Measurements from ENCODE around the gene GALNT7. TPM values are rescaled to one million over a fixed set of nuclear protein-coding genes. Genes with fewer than 3 reads are reported as not detected.

Gene GALNT7
- total RNA-seq, 2 experiments from 2014 or later: 8.5 to 11.1 TPM

- intact Hi-C loops (cut with micrococcal nuclease): no loop called here
These were observed 106.5 kb downstream of the GALNT7 start for GRCh38 chr4:173275150-173275549.

DNA sequence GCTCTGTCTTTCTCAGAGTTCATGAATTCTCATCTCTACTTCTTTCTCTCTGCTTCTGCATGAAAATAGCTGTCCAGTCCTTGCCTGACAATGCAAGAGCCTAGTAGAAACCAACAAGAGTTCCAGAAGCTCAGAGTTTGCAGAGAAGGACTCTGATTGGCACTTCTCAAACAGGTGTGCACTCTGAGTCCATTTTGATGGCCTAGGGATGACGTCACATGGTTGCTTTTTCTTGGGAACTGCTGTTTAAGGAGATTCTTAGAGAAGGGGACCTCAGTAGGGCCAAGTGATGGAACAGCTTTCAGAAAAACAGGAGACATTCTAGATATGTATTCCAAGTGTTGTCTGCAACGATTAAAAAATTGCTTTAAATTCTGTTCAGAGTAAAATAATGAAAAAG is 108.7 kb downstream of the GALNT7 start:
- Mint-ChIP-seq H3K36me3 (ENCODE audit: low read depth) (peaks cover 25% of the 10 kb centered on the region), H3K27me3 (ENCODE audit: low read depth) (no peaks in the 10 kb centered on the region), H3K27ac (no peak overlapping the region), H3K9me3 (peaks cover 10% of the 10 kb centered on the region), H3K4me3 (no peak overlapping the region), H3K4me1 (ENCODE audit: low read depth) (no peaks in the 10 kb centered on the region)
- no peak for DNase-seq
- intact Hi-C loops (cut with micrococcal nuclease): no loop called here
- CTCF ChIA-PET: interaction anchor here (0.7 to 2.2 kb wide), 5 partner anchors 14 to 593 kb away, joined by 3 to 5 read pairs (median 4); no protein-coding TSS in a partner anchor

More at GRCh38 chr4:173275150-173275549, 106.5 kb downstream of the GALNT7 start:
- no peaks in the 10 kb centered on the region for H3K4me1 Mint-ChIP-seq (ENCODE audit: low read depth)
- no peaks in the 10 kb centered on the region for H3K27me3 Mint-ChIP-seq (ENCODE audit: low read depth)
- H3K27ac Mint-ChIP-seq: no peak overlapping the region
- H3K36me3 Mint-ChIP-seq (ENCODE audit: low read depth): peaks cover 18% of the 10 kb centered on the region
- DNase-seq: no peak
- CTCF ChIA-PET: interaction anchor here (0.5 to 0.9 kb wide), 2 partner anchors 26 to 100 kb away, joined by 3 to 5 read pairs; no protein-coding TSS in a partner anchor
- no peak overlapping the region for H3K4me3 Mint-ChIP-seq
- peaks cover 5% of the 10 kb centered on the region for H3K9me3 Mint-ChIP-seq

GRCh38 chr4:173280998-173281397 is 112.4 kb downstream of the GALNT7 start:
- peaks cover 19% of the 10 kb centered on the region for H3K9me3 Mint-ChIP-seq
- intact Hi-C loops (cut with micrococcal nuclease): no loop called here
- no peak for DNase-seq
- no peak overlapping the region for H3K27ac Mint-ChIP-seq
- H3K27me3 Mint-ChIP-seq (ENCODE audit: low read depth): no peaks in the 10 kb centered on the region
- CTCF ChIA-PET: interaction anchor here (0.7 to 1.9 kb wide), 5 partner anchors 21 to 267 kb away, joined by 3 to 8 read pairs (median 3); no protein-coding TSS in a partner anchor
- H3K36me3 Mint-ChIP-seq (ENCODE audit: low read depth): peaks cover 24% of the 10 kb centered on the region
- H3K4me1 Mint-ChIP-seq (ENCODE audit: low read depth): no peaks in the 10 kb centered on the region
- H3K4me3 Mint-ChIP-seq: no peak overlapping the region

DNA sequence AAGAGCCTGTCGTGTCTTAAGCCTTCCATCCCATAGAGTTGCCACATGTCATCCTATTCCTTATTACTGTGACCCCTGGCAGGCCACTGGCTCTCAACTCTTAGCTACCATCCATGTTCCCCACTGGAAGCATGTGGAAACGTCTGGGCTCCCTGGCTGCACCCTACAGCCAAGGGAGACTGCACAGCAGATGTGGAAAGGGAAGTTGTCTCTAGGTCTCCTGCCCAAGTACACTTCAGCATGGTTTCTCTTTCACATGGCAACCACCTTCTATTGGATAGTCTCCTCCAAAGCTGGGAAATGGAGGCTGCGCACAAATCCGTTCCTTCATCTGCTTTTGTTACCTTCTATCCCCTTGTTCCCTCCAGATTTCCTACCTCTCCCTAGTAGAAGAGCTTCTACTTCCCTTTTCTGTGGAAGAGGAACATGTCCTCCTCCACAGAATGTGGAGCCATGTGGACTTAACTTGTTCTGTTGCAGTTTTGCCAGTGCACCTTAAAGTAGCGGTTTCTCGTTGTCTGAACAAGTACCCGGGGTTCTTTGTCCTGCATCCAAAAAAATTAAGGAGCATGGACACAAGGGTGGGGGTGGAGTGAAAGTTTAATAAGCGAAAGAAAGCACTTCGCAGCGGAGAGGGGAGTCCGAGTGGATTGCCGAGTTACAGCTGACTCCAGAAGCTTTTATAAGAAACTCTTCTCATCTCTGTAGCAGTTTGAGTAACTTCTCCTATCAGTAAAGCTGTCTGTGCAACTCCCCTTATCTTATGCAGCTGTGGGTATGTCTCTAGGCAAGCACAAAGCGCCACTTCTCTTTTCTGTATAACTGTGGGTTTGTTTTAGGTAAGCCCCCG is 113.0 kb downstream of the GALNT7 start:
- intact Hi-C loops (cut with micrococcal nuclease): no loop called here
- CTCF ChIA-PET: interaction anchor here (0.9 to 1.2 kb wide), 4 partner anchors 24 to 268 kb away, joined by 3 read pairs; no protein-coding TSS in a partner anchor
- DNase-seq: no peak
- peaks cover 24% of the 10 kb centered on the region for H3K36me3 Mint-ChIP-seq (ENCODE audit: low read depth)
- H3K4me3 Mint-ChIP-seq: no peak overlapping the region
- no peaks in the 10 kb centered on the region for H3K27me3 Mint-ChIP-seq (ENCODE audit: low read depth)
- H3K4me1 Mint-ChIP-seq (ENCODE audit: low read depth): no peaks in the 10 kb centered on the region
- peaks cover 19% of the 10 kb centered on the region for H3K9me3 Mint-ChIP-seq
- H3K27ac Mint-ChIP-seq: no peak overlapping the region

DNA sequence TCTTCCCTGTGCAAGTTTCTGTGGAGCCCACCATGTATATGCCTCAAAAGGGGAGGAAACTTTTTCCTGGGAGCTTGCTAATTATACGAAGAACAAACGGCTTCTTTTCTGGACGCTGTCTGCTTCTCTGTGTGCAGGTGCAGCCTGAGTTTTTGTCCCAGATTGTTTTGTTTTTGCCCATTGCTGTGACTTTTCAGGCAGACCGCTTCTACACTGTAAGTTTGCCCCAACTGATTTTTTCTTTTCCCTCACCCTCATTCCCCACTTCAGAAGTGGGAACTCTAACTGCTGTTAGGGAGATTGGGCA is 113.6 kb downstream of the GALNT7 start:
- Mint-ChIP-seq H3K27ac (no peak overlapping the region), H3K4me1 (ENCODE audit: low read depth) (no peaks in the 10 kb centered on the region)
- CTCF ChIA-PET: interaction anchor here (1.0 to 1.2 kb wide), 3 partner anchors 24 to 259 kb away, joined by 3 read pairs; no protein-coding TSS in a partner anchor

DNA sequence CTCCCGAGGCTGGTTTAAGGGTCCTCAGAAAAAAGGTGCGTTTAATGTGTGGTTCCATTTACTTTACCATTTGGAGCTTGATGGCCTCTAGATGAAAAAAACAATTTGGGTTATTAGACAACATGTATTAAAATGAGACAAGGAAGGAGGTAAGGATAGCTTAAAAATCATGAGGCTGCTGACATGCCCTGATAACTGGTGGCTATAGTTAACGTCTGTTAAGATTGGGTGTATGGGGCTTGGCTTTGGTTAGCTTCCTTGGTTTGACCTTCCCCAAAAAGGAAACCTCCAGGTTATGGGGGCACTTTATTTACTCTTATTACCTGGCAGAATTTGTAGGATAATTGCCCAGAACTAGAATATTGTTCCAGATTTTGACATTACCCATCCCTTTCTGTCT is 114.0 kb downstream of the GALNT7 start:
- CTCF ChIA-PET: interaction anchor here (1.0 to 1.2 kb wide), 3 partner anchors 25 to 260 kb away, joined by 3 read pairs; no protein-coding TSS in a partner anchor
- intact Hi-C loops (cut with micrococcal nuclease): no loop called here
- Mint-ChIP-seq H3K4me1 (ENCODE audit: low read depth) (no peaks in the 10 kb centered on the region), H3K27ac (no peak overlapping the region), H3K9me3 (peaks cover 25% of the 10 kb centered on the region), H3K4me3 (no peak overlapping the region), H3K36me3 (ENCODE audit: low read depth) (peaks cover 24% of the 10 kb centered on the region), H3K27me3 (ENCODE audit: low read depth) (no peaks in the 10 kb centered on the region)
- DNase-seq: no peak

More for the DNA sequence above, 113.6 kb downstream of the GALNT7 start:
- H3K4me3 Mint-ChIP-seq: no peak overlapping the region
- no peak for DNase-seq
- H3K27me3 Mint-ChIP-seq (ENCODE audit: low read depth): no peaks in the 10 kb centered on the region
- intact Hi-C loops (cut with micrococcal nuclease): no loop called here
- peaks cover 23% of the 10 kb centered on the region for H3K9me3 Mint-ChIP-seq
- peaks cover 24% of the 10 kb centered on the region for H3K36me3 Mint-ChIP-seq (ENCODE audit: low read depth)

DNA sequence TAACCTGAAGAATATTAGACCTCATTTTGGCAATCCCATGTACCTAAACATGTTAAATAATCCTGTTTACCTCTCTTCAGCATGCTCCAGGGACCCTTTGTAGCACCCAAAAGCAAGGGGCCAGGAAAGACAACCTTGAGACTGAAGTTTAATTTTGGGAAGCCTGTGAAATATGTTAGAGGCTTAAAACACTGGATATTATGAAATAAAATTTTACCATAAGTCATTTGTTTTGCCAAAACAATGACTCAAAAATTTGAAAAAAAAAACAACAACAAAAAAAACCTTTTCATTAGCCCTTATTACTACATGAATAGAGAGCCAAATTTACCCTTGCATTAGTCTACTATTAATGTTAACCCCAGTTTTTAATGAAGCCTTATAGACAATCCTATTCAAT is 115.9 kb downstream of the GALNT7 start:
- Mint-ChIP-seq H3K27me3 (ENCODE audit: low read depth) (no peaks in the 10 kb centered on the region), H3K4me1 (ENCODE audit: low read depth) (peaks cover 13% of the 10 kb centered on the region), H3K9me3 (peaks cover 27% of the 10 kb centered on the region), H3K4me3 (no peak overlapping the region), H3K27ac (no peak overlapping the region), H3K36me3 (ENCODE audit: low read depth) (peaks cover 22% of the 10 kb centered on the region)
- no peak for DNase-seq
- intact Hi-C loops (cut with micrococcal nuclease): no loop called here
- CTCF ChIA-PET: no interaction called here

- DNase-seq: no peak
- Mint-ChIP-seq H3K4me3 (no peak overlapping the region), H3K4me1 (ENCODE audit: low read depth) (peaks cover 15% of the 10 kb centered on the region), H3K36me3 (ENCODE audit: low read depth) (peaks cover 15% of the 10 kb centered on the region), H3K27me3 (ENCODE audit: low read depth) (no peaks in the 10 kb centered on the region), H3K27ac (no peak overlapping the region), H3K9me3 (peaks cover 21% of the 10 kb centered on the region)
- intact Hi-C loops (cut with micrococcal nuclease): no loop called here
- CTCF ChIA-PET: interaction anchor here (0.5 to 1.8 kb wide), 10 partner anchors 11 to 274 kb away, joined by 3 to 15 read pairs (median 5); no protein-coding TSS in a partner anchor
These were observed 118.9 kb downstream of the GALNT7 start for GRCh38 chr4:173287486-173287885.

- Mint-ChIP-seq H3K9me3 (peaks cover 18% of the 10 kb centered on the region), H3K36me3 (ENCODE audit: low read depth) (peaks cover 15% of the 10 kb centered on the region), H3K4me1 (ENCODE audit: low read depth) (peaks cover 15% of the 10 kb centered on the region), H3K4me3 (no peak overlapping the region), H3K27ac (no peak overlapping the region), H3K27me3 (ENCODE audit: low read depth) (no peaks in the 10 kb centered on the region)
- intact Hi-C loops (cut with micrococcal nuclease): loop anchor here (1.0 to 2.0 kb wide), 6 partner anchors 13 to 206 kb away; no protein-coding TSS in a partner anchor
- peak; percentile 89 for DNase-seq
- CTCF ChIA-PET: interaction anchor here (0.6 to 2.9 kb wide), 9 partner anchors 13 to 136 kb away, joined by 3 to 17 read pairs (median 5); no protein-coding TSS in a partner anchor
These were observed 119.7 kb downstream of the GALNT7 start for GRCh38 chr4:173288296-173288695.

GRCh38 chr4:173288698-173289352 is 120.2 kb downstream of the GALNT7 start:
- CTCF ChIA-PET: interaction anchor here (0.6 to 2.9 kb wide), 13 partner anchors 10 to 275 kb away, joined by 3 to 17 read pairs (median 4); no protein-coding TSS in a partner anchor
- no peak for DNase-seq
- no peak overlapping the region for H3K27ac Mint-ChIP-seq
- peaks cover 15% of the 10 kb centered on the region for H3K4me1 Mint-ChIP-seq (ENCODE audit: low read depth)
- peak overlapping the region; percentile 43 for H3K4me3 Mint-ChIP-seq
- intact Hi-C loops (cut with micrococcal nuclease): loop anchor here (1.0 to 2.0 kb wide), 6 partner anchors 12 to 205 kb away; no protein-coding TSS in a partner anchor
- no peaks in the 10 kb centered on the region for H3K27me3 Mint-ChIP-seq (ENCODE audit: low read depth)
- peaks cover 12% of the 10 kb centered on the region for H3K36me3 Mint-ChIP-seq (ENCODE audit: low read depth)
- H3K9me3 Mint-ChIP-seq: peaks cover 18% of the 10 kb centered on the region

GRCh38 chr4:173289353-173289727 is 120.7 kb downstream of the GALNT7 start:
- Mint-ChIP-seq H3K4me3 (peak overlapping the region; percentile 43), H3K27ac (no peak overlapping the region), H3K27me3 (ENCODE audit: low read depth) (no peaks in the 10 kb centered on the region), H3K4me1 (ENCODE audit: low read depth) (peaks cover 15% of the 10 kb centered on the region), H3K9me3 (peaks cover 18% of the 10 kb centered on the region), H3K36me3 (ENCODE audit: low read depth) (peaks cover 10% of the 10 kb centered on the region)
- intact Hi-C loops (cut with micrococcal nuclease): loop anchor here (2.0 kb wide), 1 partner anchor 29 kb away; no protein-coding TSS in a partner anchor
- CTCF ChIA-PET: interaction anchor here (0.6 to 2.9 kb wide), 7 partner anchors 10 to 276 kb away, joined by 3 to 17 read pairs (median 4); no protein-coding TSS in a partner anchor
- DNase-seq: no peak

DNA sequence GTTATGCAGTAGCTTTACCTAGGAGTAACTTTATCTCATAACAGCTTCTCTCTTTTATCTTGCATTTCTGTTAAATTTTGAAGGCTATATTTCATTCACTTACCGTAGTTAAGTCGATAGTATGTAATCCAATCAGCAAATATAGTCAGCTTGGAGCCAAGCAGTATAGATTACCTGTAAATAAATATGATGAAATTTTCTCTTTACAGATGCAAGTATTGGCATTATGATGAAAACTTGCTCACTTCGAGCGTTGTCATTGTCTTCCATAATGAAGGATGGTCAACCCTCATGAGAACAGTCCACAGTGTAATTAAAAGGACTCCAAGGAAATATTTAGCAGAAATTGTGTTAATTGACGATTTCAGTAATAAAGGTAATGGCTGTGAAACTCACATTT is 123.3 kb downstream of the GALNT7 start:
- no peaks in the 10 kb centered on the region for H3K27me3 Mint-ChIP-seq (ENCODE audit: low read depth)
- H3K9me3 Mint-ChIP-seq: peaks cover 6% of the 10 kb centered on the region
- CTCF ChIA-PET: interaction anchor here (0.7 to 3.0 kb wide), 6 partner anchors 10 to 294 kb away, joined by 3 to 21 read pairs (median 4); no protein-coding TSS in a partner anchor
- intact Hi-C loops (cut with micrococcal nuclease): no loop called here
- H3K36me3 Mint-ChIP-seq (ENCODE audit: low read depth): peaks cover 1% of the 10 kb centered on the region
- peaks cover 15% of the 10 kb centered on the region for H3K4me1 Mint-ChIP-seq (ENCODE audit: low read depth)
- no peak for DNase-seq
- no peak overlapping the region for H3K27ac Mint-ChIP-seq
- no peak overlapping the region for H3K4me3 Mint-ChIP-seq
